Stimulated activated CD8-positive, alpha-beta memory T cell treated with anti-CD3 and anti-CD28 coated beads, Interleukin-15, amount 100 ng/mL, for 4 hours (primary cell): ENCODE measurements around the gene ARHGDIA.

Experiments
- DNase-seq, 2 donors: peaks; one replicate each; pipeline ENCODE4 v3.0.0-alpha.2; 2020; ENCODE audit warnings: low read depth in 2 of 2

ARHGDIA gene

GRCh38 chr17:81823820-81824550 is 47.2 kb downstream of the ARHGDIA start:
- DNase-seq, result no peak

GRCh38 chr17:81822996-81823819 is 47.9 kb downstream of the ARHGDIA start:
- no peak for DNase-seq

GRCh38 chr17:81822312-81822637 is 48.9 kb downstream of the ARHGDIA start:
- no peak for DNase-seq

- no peak for DNase-seq
Measured at GRCh38 chr17:81821603-81822311, 49.4 kb downstream of the ARHGDIA start.

GRCh38 chr17:81821147-81821546 is 50.0 kb downstream of the ARHGDIA start:
- no peak for DNase-seq

- no peak for DNase-seq
Measured at GRCh38 chr17:81819708-81820107, 51.4 kb downstream of the ARHGDIA start.

- DNase-seq, result no peak
Measured at GRCh38 chr17:81817758-81818147, 53.4 kb downstream of the ARHGDIA start.
